Spleen (tissue), 11 donors: ENCODE measurements around the gene LOXHD1. TPM values are rescaled to one million over a fixed set of nuclear protein-coding genes. Genes with fewer than 3 reads are reported as not detected.

Source experiments
- DNase-seq: peaks from one replicate; pipeline ENCODE4 v3.0.0-alpha.2; 2020
- H3K27ac ChIP-seq, 8 donors: fragments of 200-600 bp; sonication (generic) in 7 of 8; 1 replicate in 4 of 8; 2 replicates in 4 of 8; pipeline versions ENCODE4 v1.5.0 to v1.8.0; 2016 to 2021; ENCODE audit warnings: inconsistent platforms in 4 of 8, mild to moderate bottlenecking in 4 of 8, moderate library complexity in 1 of 8
- H3K27me3 ChIP-seq, 7 donors: fragments of 200-600 bp; sonication (generic) in 6 of 7; replicated peaks in 1 of 7; 1 replicate in 4 of 7; 2 replicates in 3 of 7; pipeline versions ENCODE4 v1.5.0 to v1.8.0; 2016 to 2021; ENCODE audit warnings: inconsistent platforms in 3 of 7, mild to moderate bottlenecking in 1 of 7
- H3K36me3 ChIP-seq, 6 donors: fragments of 200-600 bp; sonication (generic) in 5 of 6; 1 replicate in 4 of 6; 2 replicates in 2 of 6; pipeline versions ENCODE4 v1.5.0 to v1.8.0; 2016 to 2021; ENCODE audit warnings: inconsistent platforms in 2 of 6
- H3K4me1 ChIP-seq, 6 donors: fragments of 200-600 bp; sonication (generic) in 5 of 6; 1 replicate in 3 of 6; 2 replicates in 3 of 6; pipeline versions ENCODE4 v1.5.0 to v1.8.0; 2016 to 2021; ENCODE audit warnings: inconsistent platforms in 3 of 6
- H3K4me3 ChIP-seq, 8 donors: fragments of 200-600 bp; sonication (generic) in 7 of 8; 1 replicate in 4 of 8; 2 replicates in 4 of 8; pipeline versions ENCODE4 v1.5.0 to v1.8.0; 2016 to 2021; ENCODE audit warnings: inconsistent platforms in 4 of 8, mild to moderate bottlenecking in 4 of 8, moderate library complexity in 2 of 8
- H3K9me3 ChIP-seq, 8 donors: fragments of 200-600 bp; sonication (generic) in 7 of 8; 1 replicate in 4 of 8; 2 replicates in 4 of 8; pipeline versions ENCODE4 v1.5.0 to v1.8.0; 2016 to 2021; ENCODE audit warnings: inconsistent platforms in 4 of 8
- CTCF ChIP-seq, 11 experiments: fragments of 200-600 bp in 7 of 11; fragments of 450-650 bp in 4 of 11; sonication (generic) in 4 of 11; IDR thresholded peaks in 8 of 11; conservative IDR thresholded peaks in 3 of 11; 1 replicate in 7 of 11; 2 replicates in 4 of 11; pipeline versions ENCODE4 v1.4.0 to v1.8.0; 2016 to 2021; ENCODE audit warnings: antibody characterized with exemption in 11 of 11, inconsistent platforms in 4 of 11, mild to moderate bottlenecking in 1 of 11
- POLR2A ChIP-seq, 3 donors: fragments of 450-650 bp; IDR thresholded peaks; one replicate each; pipeline ENCODE4 v1.5.1; 2017; ENCODE audit warnings: antibody characterized with exemption in 3 of 3, mild to moderate bottlenecking in 1 of 3
- POLR2AphosphoS5 ChIP-seq, 3 donors: sonication (generic); formaldehyde crosslinking; IDR thresholded peaks; one replicate each; pipeline ENCODE4 v1.5.1; 2017; ENCODE audit warnings: antibody characterized with exemption in 3 of 3
- WGBS, 5 donors: extraction: QIAGEN DNeasy Blood & Tissue Kit in 3 of 5; methylation state at CpG; one replicate each; pipeline versions ENCODE4 v1.1.5 to v1.1.7; 2013 to 2018; 5-methylcytosine and 5-hydroxymethylcytosine counted together
- intact Hi-C: fragments of 100-400 bp; cut with DNase I; formaldehyde crosslinking; loops from one replicate; pipeline ENCODE4 v1.15.0; 2023; ENCODE audit warnings: low total_unique reads
- polyA plus RNA-seq, 3 donors: library from polyadenylated mRNA; stranded (reverse); fragments of 200-250 nt; gene quantifications; one replicate each; pipeline ENCODE4 v1.2.1, GENCODE V29; 2013
- total RNA-seq, 7 donors: library from RNA; depleted of rRNA in 3 of 7; stranded (reverse); fragments of >200 nt in 3 of 7; fragmentation: NEBNext Ultra II Directional in 4 of 7; extraction: Animal tissue kit (Norgen Biotek cat#: 25700) in 4 of 7; gene quantifications; one replicate each; pipeline versions ENCODE4 v1.1.0 to v1.2.1, GENCODE V29; 2016 to 2021
- donor health status: healthy with polysubstance abuse.
- donor health status: DM: no; HTN: no; CAD: no; lungs with moderate emphysema.
- donor health status: DM: no; HTN: no; CAD: no.
- donor health status: Bipolar disorder and iron deficiency.
- donor health status: healthy.
- donor health status: DM: no; HTN: no; CAD: no.
- donor health status: DM: yes; HTN: yes; CAD: no.

The LOXHD1 gene
- total and polyA plus RNA-seq, 10 donors = 0.09 to 6.0 (median 2.1) TPM

GRCh38 chr18:46547520-46547919 is 109.5 kb downstream of the LOXHD1 start:
- 47 to 74% (median 60%) methylated on average over 1 of the region's 1 CpG for WGBS, 5 donors
- Histone ChIP-seq H3K4me1 (no peaks in the 10 kb centered on the region), H3K27me3 (peaks cover 0 to 11% (median 0%) of the 10 kb centered on the region in 7 donors), H3K27ac (no peak overlapping the region), H3K4me3 (no peak overlapping the region), H3K36me3 (peaks cover 0 to 24% (median 0%) of the 10 kb centered on the region in 6 donors), H3K9me3 (peaks cover 0 to 6% (median 0%) of the 10 kb centered on the region in 8 donors)
- intact Hi-C loops = no loop called here
- TF ChIP-seq POLR2A (IDR thresholded peaks at IDR 0.05) = no peak
- no peak for TF ChIP-seq CTCF (IDR thresholded peaks at IDR 0.05 in 8 of 11, conservative IDR thresholded peaks at IDR 0.05 in 3 of 11)
- TF ChIP-seq POLR2AphosphoS5 (IDR thresholded peaks at IDR 0.05) = no peak
- DNase-seq = no peak

GRCh38 chr18:46546111-46546640 is 110.8 kb downstream of the LOXHD1 start:
- Histone ChIP-seq H3K36me3 (peaks cover 0 to 31% (median 0%) of the 10 kb centered on the region in 6 donors), H3K27ac (no peak overlapping the region), H3K27me3 (peaks cover 0 to 11% (median 0%) of the 10 kb centered on the region in 7 donors), H3K4me1 (no peaks in the 10 kb centered on the region), H3K9me3 (peaks cover 0 to 6% (median 0%) of the 10 kb centered on the region in 8 donors), H3K4me3 (no peak overlapping the region)
- no peak for DNase-seq
- TF ChIP-seq POLR2A (IDR thresholded peaks at IDR 0.05) = no peak
- TF ChIP-seq CTCF (IDR thresholded peaks at IDR 0.05 in 8 of 11, conservative IDR thresholded peaks at IDR 0.05 in 3 of 11) = no peak
- no peak for TF ChIP-seq POLR2AphosphoS5 (IDR thresholded peaks at IDR 0.05)
- intact Hi-C loops = no loop called here

- Histone ChIP-seq H3K27ac (no peak overlapping the region), H3K27me3 (peaks cover 0 to 7% (median 0%) of the 10 kb centered on the region in 7 donors), H3K9me3 (no peaks in the 10 kb centered on the region), H3K4me3 (no peak overlapping the region), H3K36me3 (peaks cover 0 to 45% (median 0%) of the 10 kb centered on the region in 6 donors), H3K4me1 (no peaks in the 10 kb centered on the region)
- no peak for DNase-seq
- TF ChIP-seq POLR2A (IDR thresholded peaks at IDR 0.05) (no peak), POLR2AphosphoS5 (IDR thresholded peaks at IDR 0.05) (no peak), CTCF (IDR thresholded peaks at IDR 0.05 in 8 of 11, conservative IDR thresholded peaks at IDR 0.05 in 3 of 11) (no peak)
- 58 to 66% (median 62%) methylated on average over 4 to 5 of the region's 5 CpGs for WGBS, 5 donors
- intact Hi-C loops = no loop called here
These were observed 114.5 kb downstream of the LOXHD1 start for GRCh38 chr18:46542545-46542944.

- 64 to 84% (median 80%) methylated on average over 6 to 7 of the region's 7 CpGs for WGBS, 5 donors
These were observed 115.3 kb downstream of the LOXHD1 start for GRCh38 chr18:46541626-46542189.

More at GRCh38 chr18:46541626-46542189, 115.3 kb downstream of the LOXHD1 start:
- Histone ChIP-seq H3K27me3 (peaks cover 0 to under 1% (median 0%) of the 10 kb centered on the region in 7 donors), H3K27ac (no peak overlapping the region), H3K4me1 (no peaks in the 10 kb centered on the region), H3K4me3 (no peak overlapping the region), H3K36me3 (peaks cover 0 to 50% (median 0%) of the 10 kb centered on the region in 6 donors), H3K9me3 (no peaks in the 10 kb centered on the region)
- TF ChIP-seq POLR2A (IDR thresholded peaks at IDR 0.05) (no peak), POLR2AphosphoS5 (IDR thresholded peaks at IDR 0.05) (no peak), CTCF (IDR thresholded peaks at IDR 0.05 in 8 of 11, conservative IDR thresholded peaks at IDR 0.05 in 3 of 11) (no peak)
- DNase-seq = no peak
- intact Hi-C loops = no loop called here
